22Rv1 (cell line): Measurements from ENCODE around the gene SH3BP2.

Experiments used
- ZFX ChIP-seq: fragments of 450-650 bp; IDR thresholded peaks from 2 replicates; pipeline ENCODE4 v1.6.1; 2017; ENCODE audit warnings: antibody characterized with exemption, borderline replicate concordance
- TF ChIP-seq, protein P1 (sequence below): fragments of 450-650 bp; IDR thresholded peaks from 2 replicates; pipeline ENCODE4 v1.5.1; 2017; ENCODE audit warnings: mild to moderate bottlenecking

- TF ChIP-seq, protein P1, sequence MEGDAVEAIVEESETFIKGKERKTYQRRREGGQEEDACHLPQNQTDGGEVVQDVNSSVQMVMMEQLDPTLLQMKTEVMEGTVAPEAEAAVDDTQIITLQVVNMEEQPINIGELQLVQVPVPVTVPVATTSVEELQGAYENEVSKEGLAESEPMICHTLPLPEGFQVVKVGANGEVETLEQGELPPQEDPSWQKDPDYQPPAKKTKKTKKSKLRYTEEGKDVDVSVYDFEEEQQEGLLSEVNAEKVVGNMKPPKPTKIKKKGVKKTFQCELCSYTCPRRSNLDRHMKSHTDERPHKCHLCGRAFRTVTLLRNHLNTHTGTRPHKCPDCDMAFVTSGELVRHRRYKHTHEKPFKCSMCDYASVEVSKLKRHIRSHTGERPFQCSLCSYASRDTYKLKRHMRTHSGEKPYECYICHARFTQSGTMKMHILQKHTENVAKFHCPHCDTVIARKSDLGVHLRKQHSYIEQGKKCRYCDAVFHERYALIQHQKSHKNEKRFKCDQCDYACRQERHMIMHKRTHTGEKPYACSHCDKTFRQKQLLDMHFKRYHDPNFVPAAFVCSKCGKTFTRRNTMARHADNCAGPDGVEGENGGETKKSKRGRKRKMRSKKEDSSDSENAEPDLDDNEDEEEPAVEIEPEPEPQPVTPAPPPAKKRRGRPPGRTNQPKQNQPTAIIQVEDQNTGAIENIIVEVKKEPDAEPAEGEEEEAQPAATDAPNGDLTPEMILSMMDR = no peak
- TF ChIP-seq ZFX = no peak
Measured at GRCh38 chr4:2828758-2829181, 35.9 kb downstream of the SH3BP2 start.
